ENCODE results near the gene TUSC1. TPM values are rescaled to one million over a fixed set of nuclear protein-coding genes. Genes with fewer than 3 reads are reported as not detected.
"Not testable (repeated sequence)": the region's sequence is repeated elsewhere in the genome, so short reads cannot be mapped to it uniquely, and the experiment has no call there.

Gene TUSC1
- 22.6 and 45.3 TPM in 2 replicates for total RNA-seq (2014; rRNA removed; shearing (Covaris generic); ENCODE audit: low replicate concordance)

DNA sequence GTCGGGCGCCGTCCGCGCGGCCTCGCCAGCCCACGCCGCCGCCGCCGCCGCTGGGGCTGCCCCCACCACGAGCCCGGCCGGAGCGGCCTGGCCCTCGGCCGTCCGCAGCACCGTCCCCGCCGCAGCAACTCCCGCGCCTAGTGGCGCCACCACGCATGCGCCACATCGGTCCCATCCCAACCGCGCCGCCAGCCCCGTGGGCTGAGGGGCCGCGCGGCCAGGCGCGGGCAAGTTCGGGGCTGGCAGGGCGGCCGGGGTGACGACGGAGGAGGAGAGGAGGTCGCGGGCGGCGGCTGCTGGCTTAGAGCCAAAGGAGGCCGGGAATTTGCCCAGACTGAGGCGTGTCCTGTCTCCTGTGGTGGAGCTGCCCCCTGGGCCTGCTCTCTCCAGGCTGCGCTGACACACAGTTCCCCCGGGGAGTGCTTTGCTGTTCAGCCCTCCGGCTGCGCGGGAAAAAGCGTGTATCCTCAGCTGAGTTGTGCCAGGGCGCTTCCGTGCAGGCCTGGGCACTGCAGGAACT is at the start of gene TUSC1:
TSS of gene TUSC1 (minus strand) at position 298 of the 520 bp plus-strand sequence. CDS start at position 166, 132 bp downstream.
- peak; percentile 93 for DNase-seq (ENCODE audit: low read depth)
- in situ Hi-C loops (cut with HindIII; ENCODE audit: low pct_unique_long_range_greater_than_20kb, low sequenced_read_pairs): no loop called here

DNA sequence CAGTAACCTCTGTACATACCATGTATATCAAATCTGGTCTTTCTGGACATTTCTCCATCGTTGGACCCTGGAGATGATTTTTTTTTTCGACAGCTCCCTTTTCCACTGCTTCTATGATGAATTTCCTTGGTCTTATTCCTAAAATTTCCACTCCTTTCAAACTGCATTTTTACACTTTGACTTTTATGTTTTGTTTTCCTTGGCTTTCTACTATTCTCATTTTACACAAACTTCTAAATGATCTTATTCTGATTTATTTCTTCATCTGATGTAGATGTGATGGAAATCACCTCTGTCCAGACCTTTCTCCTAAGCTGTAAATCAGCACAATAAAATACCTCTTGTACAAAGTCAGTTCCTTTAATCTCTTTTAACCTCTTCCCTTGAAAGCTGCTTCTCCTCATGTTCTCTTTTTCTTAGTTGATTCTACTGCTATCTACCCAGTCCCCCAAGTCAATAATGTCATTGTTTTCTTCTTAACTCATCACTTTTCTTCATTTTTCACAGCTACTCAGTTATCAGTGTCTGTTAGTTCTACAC is 48.7 kb upstream of the TUSC1 start:
- DNase-seq (ENCODE audit: low read depth): no peak
- in situ Hi-C loops (cut with HindIII; ENCODE audit: low pct_unique_long_range_greater_than_20kb, low sequenced_read_pairs): no loop called here

DNA sequence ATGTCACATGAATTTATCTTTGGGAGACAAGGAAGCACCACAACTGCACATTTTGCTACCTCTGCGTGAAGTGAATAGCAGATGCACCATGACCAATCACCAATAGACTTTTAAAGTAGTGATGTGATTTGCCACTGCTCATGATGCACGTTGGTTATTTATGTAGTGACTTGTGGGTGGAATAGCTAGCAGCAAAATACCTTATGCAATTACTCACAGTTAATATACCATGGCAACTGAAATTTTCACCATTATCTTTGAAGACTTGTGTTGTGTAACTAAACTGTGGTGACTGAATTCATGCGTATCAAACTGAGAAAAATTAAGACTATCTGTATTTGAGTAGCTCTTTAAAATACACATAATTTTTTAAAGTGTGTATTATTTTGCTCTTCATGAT is 46.2 kb upstream of the TUSC1 start:
- in situ Hi-C loops (cut with HindIII; ENCODE audit: low pct_unique_long_range_greater_than_20kb, low sequenced_read_pairs): no loop called here
- peak; percentile 81 for DNase-seq (ENCODE audit: low read depth)

- in situ Hi-C loops (cut with HindIII; ENCODE audit: low pct_unique_long_range_greater_than_20kb, low sequenced_read_pairs): no loop called here
These were observed 38.1 kb upstream of the TUSC1 start for GRCh38 chr9:25716220-25716872.

GRCh38 chr9:25709941-25710340 is 31.7 kb upstream of the TUSC1 start:
- no peak for DNase-seq (ENCODE audit: low read depth)
- in situ Hi-C loops (cut with HindIII; ENCODE audit: low pct_unique_long_range_greater_than_20kb, low sequenced_read_pairs): no loop called here

More at GRCh38 chr9:25716220-25716872, 38.1 kb upstream of the TUSC1 start:
- peak; percentile 63 for DNase-seq (ENCODE audit: low read depth)

DNA sequence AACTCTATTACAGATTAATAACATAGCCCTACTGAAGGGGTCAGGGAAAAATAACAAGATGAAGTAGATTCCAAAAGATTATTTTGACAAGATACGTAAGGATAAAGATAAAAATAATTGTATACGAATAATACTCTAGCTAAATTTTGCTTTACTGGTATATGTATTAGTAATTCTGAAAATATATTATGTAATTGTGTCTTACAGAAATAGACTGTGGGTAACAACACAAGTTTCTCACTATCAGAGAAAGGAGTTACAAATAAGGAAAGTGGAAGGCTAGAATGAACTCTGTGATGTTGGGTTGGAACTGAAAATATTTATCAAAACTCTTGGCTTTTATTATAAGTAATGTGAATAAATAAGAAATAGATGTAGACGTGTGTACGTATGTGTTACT is 26.6 kb upstream of the TUSC1 start:
- DNase-seq (ENCODE audit: low read depth): no peak
- in situ Hi-C loops (cut with HindIII; ENCODE audit: low pct_unique_long_range_greater_than_20kb, low sequenced_read_pairs): no loop called here

DNA sequence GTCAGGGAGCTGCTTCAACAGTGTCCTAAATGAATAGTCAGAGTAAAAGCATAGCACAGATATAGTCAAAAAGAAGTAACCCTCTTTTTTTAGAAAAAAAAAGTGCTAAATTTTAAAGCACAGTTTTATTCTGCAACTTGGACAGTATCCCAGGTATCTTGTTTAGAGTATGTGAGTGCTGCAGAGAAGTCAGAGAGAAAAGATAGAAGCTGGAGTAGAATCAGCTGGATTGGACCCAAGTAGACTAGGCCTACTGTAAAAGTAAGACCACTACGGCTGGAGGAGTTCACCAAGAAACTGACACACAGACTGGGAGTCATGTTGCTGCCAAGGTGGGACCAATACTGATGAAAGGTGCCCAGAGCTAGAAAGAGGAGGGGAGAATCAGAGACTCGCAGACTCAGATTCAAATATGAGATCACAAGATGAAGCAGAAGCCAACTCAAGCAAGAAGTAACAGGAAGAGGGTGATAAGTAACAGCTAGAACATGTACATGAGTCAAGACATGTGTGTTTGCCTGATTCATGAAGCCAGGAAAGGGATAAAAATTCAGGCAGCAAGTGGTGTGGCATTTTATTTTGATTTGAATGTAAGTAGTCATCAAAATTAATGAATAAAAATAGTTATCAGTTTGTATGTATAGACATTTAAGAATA is 25.6 kb upstream of the TUSC1 start:
- no peak for DNase-seq (ENCODE audit: low read depth)

GRCh38 chr9:25702536-25702935 is 24.3 kb upstream of the TUSC1 start:
- DNase-seq (ENCODE audit: low read depth): no peak
- in situ Hi-C loops (cut with HindIII; ENCODE audit: low pct_unique_long_range_greater_than_20kb, low sequenced_read_pairs): no loop called here

More for the DNA sequence above, 25.6 kb upstream of the TUSC1 start:
- in situ Hi-C loops (cut with HindIII; ENCODE audit: low pct_unique_long_range_greater_than_20kb, low sequenced_read_pairs): no loop called here

DNA sequence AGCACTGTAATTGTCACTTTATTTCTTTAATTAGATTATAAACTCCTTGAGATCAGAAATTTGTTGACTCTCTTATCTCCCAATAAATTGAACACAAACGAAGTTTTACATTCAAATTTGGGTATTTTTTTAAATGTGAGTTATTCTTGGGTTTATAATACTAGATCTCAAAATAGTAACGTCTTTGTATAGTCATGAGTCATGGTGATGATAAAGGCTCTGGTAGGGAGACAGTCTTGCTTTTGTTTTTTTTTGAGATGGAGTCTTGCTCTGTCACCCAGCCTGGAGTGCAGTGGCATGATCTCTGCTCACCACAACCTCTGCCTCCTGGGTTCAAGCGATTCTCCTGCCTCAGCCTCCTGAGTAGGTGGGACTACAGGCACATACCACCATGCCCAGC is 22.7 kb upstream of the TUSC1 start:
- not testable (repeated sequence) for DNase-seq (ENCODE audit: low read depth)

DNA sequence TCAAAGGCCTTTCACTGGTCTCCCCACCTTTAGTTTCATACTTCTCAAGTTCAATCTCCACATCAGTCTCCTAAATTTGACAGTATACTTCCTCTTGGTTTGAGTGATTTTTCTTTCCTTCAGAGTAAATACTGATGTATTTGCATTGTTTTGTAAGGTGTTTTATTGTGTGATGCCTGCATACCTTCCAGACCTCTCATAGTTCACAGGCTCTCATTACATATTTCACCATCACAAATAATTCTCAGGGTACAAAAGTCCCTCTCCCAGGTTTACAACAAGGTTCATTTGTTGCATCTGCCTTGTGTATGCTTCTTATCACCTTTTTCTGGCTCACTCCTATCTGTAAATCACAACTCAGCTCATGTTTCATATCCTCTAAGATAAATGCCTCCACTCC is 22.2 kb upstream of the TUSC1 start:
- no peak for DNase-seq (ENCODE audit: low read depth)
- in situ Hi-C loops (cut with HindIII; ENCODE audit: low pct_unique_long_range_greater_than_20kb, low sequenced_read_pairs): no loop called here

More for the DNA sequence above, 22.7 kb upstream of the TUSC1 start:
- in situ Hi-C loops (cut with HindIII; ENCODE audit: low pct_unique_long_range_greater_than_20kb, low sequenced_read_pairs): not testable (repeated sequence)

DNA sequence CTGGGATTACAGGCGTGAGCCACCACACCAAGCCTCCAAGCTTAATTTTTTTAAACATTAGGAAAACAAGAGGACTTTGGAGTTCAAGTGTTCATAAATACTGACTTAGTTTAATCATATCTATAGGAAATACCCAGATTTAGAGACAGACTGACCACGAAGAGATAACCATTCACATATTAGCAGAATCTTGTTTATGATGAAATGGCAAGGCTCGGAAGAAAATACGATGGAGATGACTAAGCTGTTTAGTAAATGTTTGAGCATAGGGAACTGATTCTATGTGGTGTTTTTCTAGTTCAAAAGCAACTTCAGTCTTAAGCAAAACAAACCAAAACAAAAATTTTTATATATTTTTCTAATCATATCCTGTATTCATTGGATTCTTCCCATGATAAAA is 13.5 kb upstream of the TUSC1 start:
- DNase-seq (ENCODE audit: low read depth): no peak
- in situ Hi-C loops (cut with HindIII; ENCODE audit: low pct_unique_long_range_greater_than_20kb, low sequenced_read_pairs): no loop called here

DNA sequence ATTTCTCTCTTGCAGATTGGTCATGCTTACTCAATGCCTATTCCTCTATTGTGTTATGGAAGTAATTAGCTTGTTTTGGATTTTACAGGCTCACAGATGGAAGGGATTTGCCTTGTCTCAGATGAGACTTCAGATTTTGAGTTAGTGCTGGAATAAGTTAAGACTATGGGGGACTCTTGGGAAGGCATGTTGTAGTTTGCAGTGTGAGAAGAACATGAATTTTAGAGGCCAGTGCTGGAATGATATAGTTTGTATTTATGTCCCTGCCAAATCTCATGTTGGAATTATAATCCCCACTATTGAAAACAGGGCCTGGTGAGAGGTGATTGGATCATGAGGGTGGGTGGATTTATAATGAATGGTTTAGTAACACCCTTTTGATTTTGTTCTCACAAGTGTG is 6.1 kb upstream of the TUSC1 start:
- in situ Hi-C loops (cut with HindIII; ENCODE audit: low pct_unique_long_range_greater_than_20kb, low sequenced_read_pairs): no loop called here
- no peak for DNase-seq (ENCODE audit: low read depth)

- DNase-seq (ENCODE audit: low read depth): peak; percentile 72
These were observed 3.0 kb upstream of the TUSC1 start for GRCh38 chr9:25681266-25681665.

GRCh38 chr9:25678846-25679360 is 659 bp upstream of the TUSC1 start:
- in situ Hi-C loops (cut with HindIII; ENCODE audit: low pct_unique_long_range_greater_than_20kb, low sequenced_read_pairs): no loop called here
- DNase-seq (ENCODE audit: low read depth): no peak

More at GRCh38 chr9:25681266-25681665, 3.0 kb upstream of the TUSC1 start:
- in situ Hi-C loops (cut with HindIII; ENCODE audit: low pct_unique_long_range_greater_than_20kb, low sequenced_read_pairs): no loop called here

GRCh38 chr9:25677301-25678146 is 720 bp downstream of the TUSC1 start:
- in situ Hi-C loops (cut with HindIII; ENCODE audit: low pct_unique_long_range_greater_than_20kb, low sequenced_read_pairs): no loop called here
- DNase-seq (ENCODE audit: low read depth): peak; percentile 85

DNA sequence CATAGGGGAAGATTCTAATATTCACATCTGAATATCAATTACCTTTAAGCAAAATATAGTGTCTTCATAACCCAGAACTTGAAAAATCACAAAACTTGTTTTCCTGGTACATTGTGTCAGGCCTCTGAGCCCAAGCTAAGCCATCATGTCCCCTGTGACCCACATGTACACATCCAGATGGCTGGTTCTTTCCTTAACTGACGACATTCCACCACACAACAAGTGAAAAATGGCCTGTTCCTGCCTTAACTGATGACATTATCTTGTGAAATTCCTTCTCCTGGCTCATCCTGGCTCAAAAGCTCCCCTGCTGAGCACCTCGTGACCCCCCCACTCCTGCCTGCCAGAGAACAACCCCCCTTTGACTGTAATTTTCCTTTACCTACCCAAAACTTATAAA is 2.4 kb downstream of the TUSC1 start:
- in situ Hi-C loops (cut with HindIII; ENCODE audit: low pct_unique_long_range_greater_than_20kb, low sequenced_read_pairs); DNase-seq (ENCODE audit: low read depth): not testable (repeated sequence)

GRCh38 chr9:25658571-25658970 is 19.7 kb downstream of the TUSC1 start:
- in situ Hi-C loops (cut with HindIII; ENCODE audit: low pct_unique_long_range_greater_than_20kb, low sequenced_read_pairs): no loop called here

DNA sequence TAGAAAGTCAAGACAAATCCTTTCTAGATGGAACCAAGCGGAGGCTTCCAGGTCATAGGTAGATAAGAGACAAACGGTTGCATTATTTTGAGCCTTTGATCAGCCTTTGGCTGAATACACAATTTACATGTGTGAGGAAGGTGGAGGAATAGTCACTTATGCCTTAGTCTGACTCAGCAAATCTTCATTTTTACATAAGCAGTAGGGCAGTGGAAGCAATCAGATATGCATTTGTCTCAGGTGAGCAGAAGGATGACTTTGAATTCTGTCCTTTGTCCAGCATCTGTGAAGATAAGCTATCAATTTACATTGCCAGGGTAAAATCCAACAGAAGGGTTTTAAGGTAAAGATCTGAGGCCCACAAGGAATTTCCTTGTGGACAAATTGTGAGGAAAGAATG is 23.8 kb downstream of the TUSC1 start:
- in situ Hi-C loops (cut with HindIII; ENCODE audit: low pct_unique_long_range_greater_than_20kb, low sequenced_read_pairs): no loop called here
- no peak for DNase-seq (ENCODE audit: low read depth)

More at GRCh38 chr9:25658571-25658970, 19.7 kb downstream of the TUSC1 start:
- peak; percentile 58 for DNase-seq (ENCODE audit: low read depth)

All from Caki2 (cell line).